Kidney epithelial cell (primary cell): Measurements from ENCODE around the gene MVP. TPM values are rescaled to one million over a fixed set of nuclear protein-coding genes. Genes with fewer than 3 reads are reported as not detected.
A peak's percentile ranks its signal among the peaks of the same experiment; 100 is the strongest.

Source experiments
- DNase-seq: peaks from one replicate; pipeline ENCODE4 v3.0.0-alpha.2; 2010; ENCODE audit warnings: low read depth
- H3K27me3 ChIP-seq: 2 replicates; pipeline ENCODE4 v1.6.0; 2011; ENCODE audit warnings: low read length; ENCODE audit not compliant: control insufficient read depth, insufficient read depth
- H3K36me3 ChIP-seq: 2 replicates; pipeline ENCODE4 v1.5.1; 2011; ENCODE audit warnings: low read length; ENCODE audit not compliant: control insufficient read depth, insufficient read depth
- H3K4me3 ChIP-seq: 2 replicates; pipeline ENCODE4 v1.5.1; 2011; ENCODE audit warnings: low read depth, mild to moderate bottlenecking, control low read depth, low read length
- total RNA-seq: library from RNA; depleted of rRNA; stranded (reverse); fragments of >200 nt; gene quantifications from 2 replicates; pipeline ENCODE4 v1.2.3, GENCODE V29; 2015
- TF ChIP-seq, protein P1 (sequence below): IDR thresholded peaks from 2 replicates; pipeline ENCODE4 v1.5.1; 2011; ENCODE audit warnings: mild to moderate bottlenecking, moderate library complexity, low read length, control low read depth, inconsistent platforms; ENCODE audit not compliant: insufficient read depth, poor library complexity, severe bottlenecking

MVP gene
- total RNA-seq, 1 donor from 2014 or later = 194 TPM

DNA sequence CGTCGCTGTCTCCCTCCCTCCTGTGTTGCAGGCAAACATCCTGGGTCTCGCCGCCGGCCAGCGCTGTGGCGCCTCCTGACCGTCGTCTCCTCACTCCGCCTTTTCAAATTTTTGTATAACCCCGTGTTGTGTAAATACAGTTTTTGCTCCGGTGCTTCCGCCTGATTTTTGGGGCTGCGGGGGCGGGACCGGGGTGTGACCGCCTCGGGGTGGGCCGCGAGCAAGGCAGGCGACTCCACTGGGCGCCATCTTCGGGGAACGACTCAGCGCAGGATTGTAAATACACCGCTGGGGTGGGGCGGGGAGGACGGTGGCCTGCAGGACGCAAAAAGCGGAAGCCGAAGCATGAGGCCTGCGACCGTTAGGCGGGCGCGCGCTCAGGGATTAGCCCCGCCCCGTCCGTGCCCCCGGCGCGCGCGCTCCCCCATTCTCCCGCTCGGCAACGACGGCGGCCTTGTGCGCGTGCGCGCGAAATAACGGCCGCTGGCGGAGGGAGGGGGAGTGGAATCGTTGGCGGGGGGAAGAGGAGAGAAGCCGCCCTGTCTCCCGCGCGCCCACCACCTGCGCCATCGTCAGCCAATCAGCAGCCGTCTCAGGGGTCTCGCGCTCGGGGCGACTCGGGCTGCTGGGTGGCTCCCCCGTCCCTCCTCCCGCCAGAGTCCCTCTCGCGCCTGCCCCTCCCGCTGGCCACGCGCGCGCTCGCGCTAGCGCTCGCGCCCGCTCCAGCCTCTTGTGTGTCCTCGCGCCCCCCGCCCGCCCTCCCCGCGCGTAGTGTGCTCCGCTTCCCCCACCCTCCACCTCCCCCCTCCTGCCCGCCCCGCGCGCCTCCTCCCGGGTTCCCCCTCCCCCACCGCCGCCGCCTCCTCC, 14.8 kb upstream of the MVP start:
- TF ChIP-seq, protein P1, sequence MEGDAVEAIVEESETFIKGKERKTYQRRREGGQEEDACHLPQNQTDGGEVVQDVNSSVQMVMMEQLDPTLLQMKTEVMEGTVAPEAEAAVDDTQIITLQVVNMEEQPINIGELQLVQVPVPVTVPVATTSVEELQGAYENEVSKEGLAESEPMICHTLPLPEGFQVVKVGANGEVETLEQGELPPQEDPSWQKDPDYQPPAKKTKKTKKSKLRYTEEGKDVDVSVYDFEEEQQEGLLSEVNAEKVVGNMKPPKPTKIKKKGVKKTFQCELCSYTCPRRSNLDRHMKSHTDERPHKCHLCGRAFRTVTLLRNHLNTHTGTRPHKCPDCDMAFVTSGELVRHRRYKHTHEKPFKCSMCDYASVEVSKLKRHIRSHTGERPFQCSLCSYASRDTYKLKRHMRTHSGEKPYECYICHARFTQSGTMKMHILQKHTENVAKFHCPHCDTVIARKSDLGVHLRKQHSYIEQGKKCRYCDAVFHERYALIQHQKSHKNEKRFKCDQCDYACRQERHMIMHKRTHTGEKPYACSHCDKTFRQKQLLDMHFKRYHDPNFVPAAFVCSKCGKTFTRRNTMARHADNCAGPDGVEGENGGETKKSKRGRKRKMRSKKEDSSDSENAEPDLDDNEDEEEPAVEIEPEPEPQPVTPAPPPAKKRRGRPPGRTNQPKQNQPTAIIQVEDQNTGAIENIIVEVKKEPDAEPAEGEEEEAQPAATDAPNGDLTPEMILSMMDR = peak; percentile 11
- Histone ChIP-seq H3K36me3 (peaks cover 5% of the 10 kb centered on the region), H3K27me3 (no peaks in the 10 kb centered on the region), H3K4me3 (peak overlapping the region; percentile 57)
- DNase-seq = no peak

DNA sequence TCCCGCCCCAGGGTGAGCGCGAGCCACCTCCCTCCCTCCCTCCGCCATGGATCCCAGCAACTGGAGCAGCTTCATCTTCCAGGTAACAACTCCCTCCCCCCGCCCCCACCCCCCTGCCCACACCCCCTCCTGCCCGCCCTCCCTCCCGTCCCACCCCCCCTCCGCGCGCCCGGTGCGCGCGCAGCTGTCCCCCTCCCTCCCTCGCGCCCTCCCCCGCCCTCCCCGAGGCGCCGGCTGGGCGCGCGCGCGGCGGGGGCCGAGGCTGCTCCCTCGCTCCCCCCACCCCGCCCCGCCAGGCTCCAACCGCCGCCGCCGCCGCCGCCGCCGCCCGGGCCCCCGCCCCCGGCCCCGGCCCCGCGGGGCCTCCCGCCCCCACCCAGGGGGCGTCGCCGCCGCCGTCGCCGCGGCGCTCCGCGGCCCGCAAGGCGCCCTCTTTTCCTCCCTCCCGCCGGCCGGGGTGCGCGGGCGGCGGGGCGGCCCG, 14.1 kb upstream of the MVP start, which contains the start of gene MAZ:
TSS of gene MAZ (plus strand) at position 431 of the 481 bp plus-strand sequence. CDS start 173 bp downstream, outside the sequence.
- no peak for DNase-seq
- TF ChIP-seq, protein P1 = no peak
- peaks cover 5% of the 10 kb centered on the region for H3K36me3 ChIP-seq
- H3K27me3 ChIP-seq = no peaks in the 10 kb centered on the region
- peak within 1 kb of the TSS; percentile 66 for H3K4me3 ChIP-seq

DNA sequence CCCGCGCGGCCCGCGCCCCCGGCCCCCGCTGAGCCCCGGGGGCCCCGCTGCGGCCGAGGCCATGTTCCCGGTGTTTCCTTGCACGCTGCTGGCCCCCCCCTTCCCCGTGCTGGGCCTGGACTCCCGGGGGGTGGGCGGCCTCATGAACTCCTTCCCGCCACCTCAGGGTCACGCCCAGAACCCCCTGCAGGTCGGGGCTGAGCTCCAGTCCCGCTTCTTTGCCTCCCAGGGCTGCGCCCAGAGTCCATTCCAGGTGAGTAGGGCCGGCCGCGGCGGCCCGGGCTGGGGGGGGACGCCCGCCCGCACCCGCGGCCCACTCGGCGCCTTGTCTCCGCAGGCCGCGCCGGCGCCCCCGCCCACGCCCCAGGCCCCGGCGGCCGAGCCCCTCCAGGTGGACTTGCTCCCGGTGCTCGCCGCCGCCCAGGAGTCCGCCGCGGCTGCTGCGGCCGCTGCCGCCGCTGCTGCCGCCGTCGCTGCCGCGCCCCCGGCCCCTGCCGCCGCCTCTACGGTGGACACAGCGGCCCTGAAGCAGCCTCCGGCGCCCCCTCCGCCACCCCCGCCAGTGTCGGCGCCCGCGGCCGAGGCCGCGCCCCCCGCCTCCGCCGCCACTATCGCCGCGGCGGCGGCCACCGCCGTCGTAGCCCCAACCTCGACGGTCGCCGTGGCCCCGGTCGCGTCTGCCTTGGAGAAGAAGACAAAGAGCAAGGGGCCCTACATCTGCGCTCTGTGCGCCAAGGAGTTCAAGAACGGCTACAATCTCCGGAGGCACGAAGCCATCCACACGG, 13.4 kb upstream of the MVP start:
- TF ChIP-seq, protein P1 = no peak
- no peak for DNase-seq
- Histone ChIP-seq H3K36me3 (peaks cover 5% of the 10 kb centered on the region), H3K27me3 (no peaks in the 10 kb centered on the region), H3K4me3 (peak overlapping the region; percentile 66)

DNA sequence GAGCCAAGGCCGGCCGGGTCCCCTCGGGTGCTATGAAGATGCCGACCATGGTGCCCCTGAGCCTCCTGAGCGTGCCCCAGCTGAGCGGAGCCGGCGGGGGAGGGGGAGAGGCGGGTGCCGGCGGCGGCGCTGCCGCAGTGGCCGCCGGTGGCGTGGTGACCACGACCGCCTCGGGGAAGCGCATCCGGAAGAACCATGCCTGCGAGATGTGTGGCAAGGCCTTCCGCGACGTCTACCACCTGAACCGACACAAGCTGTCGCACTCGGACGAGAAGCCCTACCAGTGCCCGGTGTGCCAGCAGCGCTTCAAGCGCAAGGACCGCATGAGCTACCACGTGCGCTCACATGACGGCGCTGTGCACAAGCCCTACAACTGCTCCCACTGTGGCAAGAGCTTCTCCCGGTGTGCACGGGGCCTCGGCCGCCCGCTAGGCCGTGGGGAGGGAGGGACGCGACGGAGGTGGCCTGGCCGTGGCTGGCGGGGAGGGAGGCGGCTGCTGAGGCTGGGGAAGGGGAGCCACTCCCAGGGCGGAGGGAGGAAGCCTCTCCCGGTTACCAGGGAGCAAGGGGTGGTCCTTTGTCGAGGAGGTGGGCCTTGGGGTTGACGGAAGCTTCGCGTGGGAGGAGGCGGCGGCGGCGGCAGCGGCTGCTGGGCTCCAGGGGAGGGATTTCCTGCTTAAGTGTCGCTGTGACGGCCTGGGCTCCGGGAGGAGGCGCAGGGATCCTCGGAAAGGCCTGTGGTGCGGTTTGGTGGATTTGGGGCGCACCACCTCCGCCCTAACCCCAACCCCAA, 12.6 kb upstream of the MVP start:
- Histone ChIP-seq H3K36me3 (peaks cover 5% of the 10 kb centered on the region), H3K4me3 (peak overlapping the region; percentile 66), H3K27me3 (no peaks in the 10 kb centered on the region)
- TF ChIP-seq, protein P1 = peak; percentile 50
- DNase-seq = no peak

DNA sequence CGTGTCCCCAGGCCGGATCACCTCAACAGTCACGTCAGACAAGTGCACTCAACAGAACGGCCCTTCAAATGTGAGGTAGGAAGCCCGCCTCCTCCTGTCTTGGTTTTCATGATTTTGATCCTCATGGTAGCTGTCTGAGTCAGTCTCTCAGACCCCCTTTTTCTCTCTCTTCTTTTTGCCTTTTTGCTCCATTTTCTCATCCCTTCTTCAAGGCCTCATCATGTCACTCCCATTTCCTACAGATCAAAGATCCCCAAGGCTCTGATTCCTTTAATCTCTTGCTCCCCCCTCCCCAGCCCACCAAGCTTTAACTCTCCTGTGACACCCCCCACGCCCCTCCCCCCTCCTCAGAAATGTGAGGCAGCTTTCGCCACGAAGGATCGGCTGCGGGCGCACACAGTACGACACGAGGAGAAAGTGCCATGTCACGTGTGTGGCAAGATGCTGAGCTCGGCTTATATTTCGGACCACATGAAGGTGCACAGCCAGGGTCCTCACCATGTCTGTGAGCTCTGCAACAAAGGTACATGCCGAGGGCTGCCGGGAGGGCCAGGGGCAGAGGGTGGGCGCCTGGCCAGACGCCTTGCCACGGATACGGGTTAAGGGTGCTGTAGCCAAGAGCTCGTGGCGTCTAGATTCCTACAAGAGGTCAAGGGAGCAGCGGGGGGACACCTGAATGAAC, 11.9 kb upstream of the MVP start:
- Histone ChIP-seq H3K27me3 (no peaks in the 10 kb centered on the region), H3K4me3 (peak overlapping the region; percentile 66), H3K36me3 (peaks cover 5% of the 10 kb centered on the region)
- TF ChIP-seq, protein P1 = no peak
- no peak for DNase-seq
